ENCODE results near the gene SLC5A10. TPM values are rescaled to one million over a fixed set of nuclear protein-coding genes. Genes with fewer than 3 reads are reported as not detected.
A peak's percentile ranks its signal among the peaks of the same experiment; 100 is the strongest.

SLC5A10 gene
- total RNA-seq, 6 donors from 2014 or later = not detected

GRCh38 chr17:18992454-18993130, 40.6 kb downstream of the SLC5A10 start:
- Histone ChIP-seq H3K36me3 (no peaks in the 10 kb centered on the region), H3K27ac (no peak overlapping the region), H3K9me3 (peaks cover 0 to 5% (median 0%) of the 10 kb centered on the region in 4 donors), H3K4me3 (no peak overlapping the region), H3K27me3 (no peaks in the 10 kb centered on the region), H3K4me1 (peaks cover 0 to 37% (median 18%) of the 10 kb centered on the region in 4 donors)
- peak; percentile 1 to 18 for ATAC-seq (ENCODE audit: low FRiP score in 2 of 2)
- peak in 1 of 2 donors; percentile 77 for DNase-seq
- 21 to 68% methylated on average over 4 to 20 of the region's 22 CpGs for WGBS, 2 donors
- TF ChIP-seq POLR2AphosphoS5 (IDR thresholded peaks at IDR 0.05) (peak in 1 of 2 donors; percentile 48), EP300 (IDR thresholded peaks at IDR 0.05) (no peak)
- TF ChIP-seq, protein P1, sequence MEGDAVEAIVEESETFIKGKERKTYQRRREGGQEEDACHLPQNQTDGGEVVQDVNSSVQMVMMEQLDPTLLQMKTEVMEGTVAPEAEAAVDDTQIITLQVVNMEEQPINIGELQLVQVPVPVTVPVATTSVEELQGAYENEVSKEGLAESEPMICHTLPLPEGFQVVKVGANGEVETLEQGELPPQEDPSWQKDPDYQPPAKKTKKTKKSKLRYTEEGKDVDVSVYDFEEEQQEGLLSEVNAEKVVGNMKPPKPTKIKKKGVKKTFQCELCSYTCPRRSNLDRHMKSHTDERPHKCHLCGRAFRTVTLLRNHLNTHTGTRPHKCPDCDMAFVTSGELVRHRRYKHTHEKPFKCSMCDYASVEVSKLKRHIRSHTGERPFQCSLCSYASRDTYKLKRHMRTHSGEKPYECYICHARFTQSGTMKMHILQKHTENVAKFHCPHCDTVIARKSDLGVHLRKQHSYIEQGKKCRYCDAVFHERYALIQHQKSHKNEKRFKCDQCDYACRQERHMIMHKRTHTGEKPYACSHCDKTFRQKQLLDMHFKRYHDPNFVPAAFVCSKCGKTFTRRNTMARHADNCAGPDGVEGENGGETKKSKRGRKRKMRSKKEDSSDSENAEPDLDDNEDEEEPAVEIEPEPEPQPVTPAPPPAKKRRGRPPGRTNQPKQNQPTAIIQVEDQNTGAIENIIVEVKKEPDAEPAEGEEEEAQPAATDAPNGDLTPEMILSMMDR (IDR thresholded peaks at IDR 0.05) = no peak

- DNase-seq (no peak), ATAC-seq (ENCODE audit: low FRiP score in 2 of 2) (no peak)
- Histone ChIP-seq H3K4me1 (peaks cover 0 to 24% (median 12%) of the 10 kb centered on the region in 4 donors), H3K9me3 (peaks cover 0 to 5% (median 0%) of the 10 kb centered on the region in 4 donors), H3K4me3 (no peak overlapping the region), H3K36me3 (no peaks in the 10 kb centered on the region), H3K27me3 (no peaks in the 10 kb centered on the region), H3K27ac (no peak overlapping the region)
- no peak for TF ChIP-seq EP300 (IDR thresholded peaks at IDR 0.05)
- TF ChIP-seq, protein P1 (IDR thresholded peaks at IDR 0.05) = no peak
- TF ChIP-seq POLR2A (IDR thresholded peaks at IDR 0.05) = no peak
- TF ChIP-seq POLR2AphosphoS5 (IDR thresholded peaks at IDR 0.05) = no peak
- 79 to 85% methylated on average over 10 to 16 of the region's 16 CpGs for WGBS, 2 donors
Observed at GRCh38 chr17:18993905-18994526, 42.1 kb downstream of the SLC5A10 start.

DNA sequence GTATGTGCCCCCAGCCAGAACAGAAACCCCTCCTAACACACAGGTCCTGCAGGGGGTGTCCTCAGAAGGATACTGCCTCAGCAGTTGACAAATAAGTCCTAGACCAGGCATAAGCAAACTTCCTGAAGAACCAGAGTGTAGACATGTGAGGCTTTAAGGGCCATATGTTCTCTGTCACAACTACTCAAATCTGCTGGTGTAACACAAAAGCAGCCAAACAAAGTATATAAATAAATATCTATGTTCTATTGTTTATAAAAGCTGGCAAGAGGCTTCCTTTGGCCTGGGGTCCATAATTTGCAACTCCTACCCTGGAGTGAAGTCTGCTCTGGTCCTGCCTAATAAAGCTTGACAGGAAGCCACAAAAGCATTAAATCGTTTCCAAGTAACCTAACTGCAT, 42.7 kb downstream of the SLC5A10 start:
- 31 to 38% methylated on average over 1 of the region's 1 CpG for WGBS, 2 donors
- TF ChIP-seq POLR2AphosphoS5 (IDR thresholded peaks at IDR 0.05) (no peak), EP300 (IDR thresholded peaks at IDR 0.05) (no peak), POLR2A (IDR thresholded peaks at IDR 0.05) (no peak)
- TF ChIP-seq, protein P1 (IDR thresholded peaks at IDR 0.05) = no peak
- no peak overlapping the region for H3K27ac ChIP-seq
- no peaks in the 10 kb centered on the region for H3K36me3 ChIP-seq
- H3K4me3 ChIP-seq = no peak overlapping the region
- no peaks in the 10 kb centered on the region for H3K27me3 ChIP-seq
- peaks cover 0 to 24% (median 12%) of the 10 kb centered on the region in 4 donors for H3K4me1 ChIP-seq
- no peak for DNase-seq
- ATAC-seq (ENCODE audit: low FRiP score in 2 of 2) = no peak
- peaks cover 0 to 5% (median 0%) of the 10 kb centered on the region in 4 donors for H3K9me3 ChIP-seq

DNA sequence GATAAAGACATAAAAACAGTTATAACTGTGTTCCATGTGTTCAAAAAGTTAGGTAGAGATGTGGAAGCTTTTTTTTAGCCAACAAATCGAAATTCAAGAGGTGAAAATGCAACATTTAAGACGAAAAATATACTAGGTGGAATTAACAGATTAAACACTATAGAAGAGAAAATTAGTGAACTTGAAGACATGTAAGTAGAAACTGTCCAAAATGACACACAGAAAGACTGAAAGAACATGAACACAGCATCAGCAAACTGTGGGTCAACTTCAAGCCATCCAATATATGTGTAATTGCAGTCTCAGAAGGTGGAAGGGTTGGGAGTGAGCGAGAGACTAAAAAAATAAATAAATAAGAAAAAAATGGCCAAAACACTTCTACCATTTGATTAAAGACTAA, 43.3 kb downstream of the SLC5A10 start:
- Histone ChIP-seq H3K27ac (no peak overlapping the region), H3K4me3 (no peak overlapping the region), H3K27me3 (no peaks in the 10 kb centered on the region), H3K4me1 (peaks cover 0 to 24% (median 12%) of the 10 kb centered on the region in 4 donors), H3K9me3 (peaks cover 0 to 5% (median 0%) of the 10 kb centered on the region in 4 donors), H3K36me3 (no peaks in the 10 kb centered on the region)
- ATAC-seq (ENCODE audit: low FRiP score in 2 of 2) (no peak), DNase-seq (no peak)
- WGBS, 2 donors = 95 to 97% methylated on average over 3 of the region's 3 CpGs
- TF ChIP-seq EP300 (IDR thresholded peaks at IDR 0.05) = no peak
- no peak for TF ChIP-seq POLR2A (IDR thresholded peaks at IDR 0.05)
- TF ChIP-seq, protein P1 (IDR thresholded peaks at IDR 0.05) = no peak
- no peak for TF ChIP-seq POLR2AphosphoS5 (IDR thresholded peaks at IDR 0.05)
